Urothelium cell line (cell line): ENCODE measurements around the gene OSTN.
"Not testable (repeated sequence)": the region's sequence is repeated elsewhere in the genome, so short reads cannot be mapped to it uniquely, and the experiment has no call there.

Experiments
- DNase-seq: peaks from one replicate; pipeline ENCODE4 v3.0.0; 2011; ENCODE audit warnings: low spot score, mixed read lengths
- FAIRE-seq: peaks from 2 replicates; lab custom pipeline; 2011; peaks lifted over from hg19 to GRCh38; lab: Jason Lieb, UNC

Gene OSTN

DNA sequence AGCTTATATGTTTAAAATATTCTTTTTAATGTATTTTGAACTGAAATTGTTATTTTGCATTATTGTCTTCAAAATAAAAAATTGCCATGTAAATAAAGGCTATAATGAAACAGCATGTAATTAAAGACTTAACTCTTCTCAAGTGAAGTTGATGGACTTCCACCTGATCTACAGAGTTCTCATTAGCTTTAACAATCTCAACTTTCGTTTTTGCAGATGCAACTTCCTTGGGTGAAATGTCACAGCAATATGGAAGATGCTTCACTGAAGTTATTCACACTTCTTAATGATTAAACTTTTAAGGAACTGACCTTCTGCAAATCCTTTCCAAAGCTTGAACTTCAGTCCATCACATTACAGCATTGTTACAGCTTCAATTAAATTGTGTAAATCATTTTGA lies 63.6 kb downstream of the OSTN start:
- DNase-seq, result no peak
- FAIRE-seq, result no peak

DNA sequence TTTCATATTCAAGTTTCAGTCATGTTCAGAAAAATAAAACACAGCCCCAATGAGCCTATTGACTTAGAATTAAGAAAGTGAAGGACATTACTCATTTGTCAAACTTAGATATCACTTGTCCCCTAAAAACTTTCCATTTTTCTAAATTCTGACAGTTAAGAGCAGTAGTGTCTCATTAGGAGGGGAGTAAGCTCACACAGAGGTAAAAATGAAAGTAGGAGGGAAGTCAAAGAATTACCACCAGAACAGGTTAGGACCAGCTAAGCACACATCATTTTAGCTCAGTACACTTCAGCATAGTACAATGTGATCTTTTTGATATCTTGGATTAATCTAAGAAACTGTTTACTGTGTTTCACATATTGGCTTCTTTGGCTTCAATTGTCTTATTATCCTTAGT lies 64.3 kb downstream of the OSTN start:
- FAIRE-seq, result no peak

DNA sequence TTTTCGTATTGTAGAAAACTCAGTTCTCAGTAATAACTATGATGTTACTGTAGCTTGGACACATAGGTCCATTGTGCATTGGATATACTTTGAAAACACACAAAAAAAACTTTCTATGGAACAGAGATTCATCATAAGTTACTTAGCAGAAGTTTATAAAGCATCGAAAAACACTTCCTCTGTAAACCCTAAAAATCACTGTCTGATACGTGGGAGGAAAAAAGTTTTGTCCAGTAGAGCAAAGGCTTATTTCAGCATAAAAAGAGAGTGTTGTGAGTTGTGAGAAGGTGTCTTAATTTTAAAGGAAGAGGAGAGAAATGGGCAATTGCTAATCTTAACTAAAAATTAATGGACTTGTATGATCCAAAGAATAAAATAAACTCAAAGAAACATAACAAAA lies 64.8 kb downstream of the OSTN start:
- no peak for FAIRE-seq

More for the DNA sequence above, 64.3 kb downstream of the OSTN start:
- DNase-seq, result no peak

DNA sequence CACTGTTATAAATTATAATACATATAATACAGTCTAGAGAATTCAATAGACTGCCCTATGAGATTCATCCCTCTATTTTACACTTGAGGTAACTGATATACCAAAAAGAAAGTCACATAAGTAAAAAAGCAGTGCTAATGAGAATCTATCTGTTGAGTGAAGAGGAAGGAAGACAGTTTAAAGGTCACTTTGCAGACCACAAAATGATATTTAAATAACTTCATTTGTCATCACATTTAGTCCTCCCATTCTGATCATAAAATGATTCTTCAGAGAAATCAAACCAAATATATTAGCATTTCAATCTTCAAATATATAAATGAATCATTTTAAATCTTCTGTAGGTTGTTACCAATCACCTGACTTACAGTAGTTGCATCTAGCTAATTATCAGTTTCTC lies 69.7 kb downstream of the OSTN start:
- FAIRE-seq, result no peak

More for the DNA sequence above, 64.8 kb downstream of the OSTN start:
- DNase-seq, result no peak

DNA sequence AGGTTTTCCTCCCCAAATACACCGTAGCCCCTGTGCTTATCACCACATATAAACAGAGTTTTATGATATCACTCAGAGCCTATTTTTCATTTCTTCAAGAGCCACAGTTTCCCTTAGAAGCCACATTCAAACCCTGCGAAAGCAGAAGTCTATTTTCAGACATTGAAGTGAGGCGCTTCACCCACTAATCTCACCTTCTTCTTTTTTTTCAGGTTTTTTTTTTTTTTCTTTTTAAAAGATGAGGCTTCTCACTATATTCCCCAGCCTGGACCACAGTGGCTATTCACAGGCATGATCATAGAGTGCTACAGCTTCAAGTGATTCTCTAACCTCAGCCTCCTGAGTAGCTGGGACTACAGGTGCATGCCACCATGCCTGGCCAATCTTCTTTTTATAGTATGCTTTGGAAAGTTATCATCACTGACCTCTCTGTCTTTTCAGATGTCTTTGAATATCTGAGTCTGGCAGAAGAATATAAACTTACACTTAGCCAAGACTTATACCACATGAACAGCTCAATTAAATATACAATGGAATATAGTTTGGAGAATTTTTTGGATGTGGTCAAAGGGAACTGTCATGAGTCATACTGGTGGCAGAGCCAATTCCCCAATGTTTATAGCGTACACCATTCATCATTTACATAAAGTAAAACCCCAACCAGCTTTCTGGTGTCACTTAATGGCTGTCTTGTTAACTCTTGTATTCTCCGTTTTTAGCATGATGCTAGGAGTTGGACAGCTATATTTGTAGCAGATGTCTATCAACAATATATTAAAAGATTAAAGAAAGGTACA lies 70.4 kb downstream of the OSTN start:
- FAIRE-seq (no peak), DNase-seq (no peak)

More for the DNA sequence above, 69.7 kb downstream of the OSTN start:
- DNase-seq, result no peak

DNA sequence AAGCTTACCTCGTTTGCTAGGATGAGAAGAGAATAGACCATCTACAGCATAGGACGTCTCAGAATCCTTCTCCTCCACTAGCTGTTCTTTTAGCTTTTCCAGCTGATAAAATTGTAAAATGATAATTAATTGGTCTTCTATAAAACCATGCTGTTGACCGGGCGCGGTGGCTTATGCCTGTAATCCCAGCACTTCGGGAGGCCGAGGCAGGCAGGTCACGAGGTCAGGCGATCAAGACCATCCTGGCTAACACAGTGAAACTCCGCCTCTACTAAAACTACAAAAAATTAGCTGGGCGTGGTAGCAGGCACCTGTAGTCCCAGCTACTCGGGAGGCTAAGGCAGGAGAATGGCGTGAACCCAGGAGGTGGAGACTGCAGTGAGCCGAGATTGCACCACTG lies 76.2 kb downstream of the OSTN start:
- not testable (repeated sequence) for DNase-seq, FAIRE-seq

DNA sequence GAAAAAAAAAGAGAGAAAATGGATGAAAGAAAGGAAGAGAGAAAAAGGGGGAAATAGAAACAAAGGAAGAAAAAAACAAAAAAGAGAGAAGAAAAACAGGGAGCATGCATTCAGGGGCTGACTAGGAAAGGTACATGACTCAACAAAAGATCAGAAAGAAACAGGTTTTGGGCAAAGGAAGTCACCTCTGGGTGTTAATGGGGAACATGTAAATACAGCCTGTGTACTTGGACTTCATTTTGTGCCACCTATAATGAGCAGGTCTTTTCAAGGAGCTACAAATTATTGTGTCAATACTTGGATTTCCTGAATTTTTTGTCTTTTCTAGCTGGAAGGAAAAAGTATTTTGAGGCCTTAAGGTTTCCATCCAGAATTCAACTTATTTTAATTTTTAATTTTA lies 76.7 kb downstream of the OSTN start:
- DNase-seq (no peak), FAIRE-seq (no peak)

DNA sequence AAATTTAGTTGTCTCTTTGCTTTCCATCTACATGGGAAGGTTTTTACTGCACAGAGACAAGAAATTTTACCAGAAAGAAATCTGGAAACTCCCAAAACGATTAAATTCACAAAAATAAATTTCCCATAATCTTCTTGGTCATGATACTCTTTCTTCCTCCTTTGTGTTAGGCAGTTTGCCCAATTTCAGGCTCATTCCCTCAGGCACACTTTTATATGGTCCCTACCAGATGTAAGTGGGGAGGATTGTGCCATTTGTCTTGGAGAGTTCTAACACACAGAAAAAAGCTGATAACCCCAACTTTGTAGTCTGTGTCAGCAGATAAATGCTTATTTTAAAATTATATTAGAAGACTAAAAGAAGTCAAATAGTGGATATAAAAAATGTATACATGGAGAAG lies 81.1 kb downstream of the OSTN start:
- FAIRE-seq (no peak), DNase-seq (no peak)

DNA sequence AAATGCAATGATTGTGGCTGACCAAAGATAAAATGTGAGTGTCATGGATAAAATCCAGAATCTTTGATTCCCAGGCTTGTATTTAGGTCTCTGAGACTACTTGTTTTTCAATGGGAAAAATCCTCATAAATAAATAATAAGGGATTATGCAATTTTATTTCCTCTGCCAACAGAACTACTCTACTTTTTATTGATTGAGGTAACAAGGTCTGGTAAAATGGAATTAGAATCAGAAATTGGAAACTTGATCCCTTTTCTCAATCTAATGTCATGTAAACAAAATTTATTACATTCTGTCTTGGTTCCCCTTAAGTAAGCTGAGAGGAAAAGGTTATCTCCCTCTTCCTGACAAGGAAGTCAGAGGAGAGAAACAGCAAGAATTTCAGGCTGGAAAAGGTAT lies 81.8 kb downstream of the OSTN start:
- DNase-seq (no peak), FAIRE-seq (no peak)

DNA sequence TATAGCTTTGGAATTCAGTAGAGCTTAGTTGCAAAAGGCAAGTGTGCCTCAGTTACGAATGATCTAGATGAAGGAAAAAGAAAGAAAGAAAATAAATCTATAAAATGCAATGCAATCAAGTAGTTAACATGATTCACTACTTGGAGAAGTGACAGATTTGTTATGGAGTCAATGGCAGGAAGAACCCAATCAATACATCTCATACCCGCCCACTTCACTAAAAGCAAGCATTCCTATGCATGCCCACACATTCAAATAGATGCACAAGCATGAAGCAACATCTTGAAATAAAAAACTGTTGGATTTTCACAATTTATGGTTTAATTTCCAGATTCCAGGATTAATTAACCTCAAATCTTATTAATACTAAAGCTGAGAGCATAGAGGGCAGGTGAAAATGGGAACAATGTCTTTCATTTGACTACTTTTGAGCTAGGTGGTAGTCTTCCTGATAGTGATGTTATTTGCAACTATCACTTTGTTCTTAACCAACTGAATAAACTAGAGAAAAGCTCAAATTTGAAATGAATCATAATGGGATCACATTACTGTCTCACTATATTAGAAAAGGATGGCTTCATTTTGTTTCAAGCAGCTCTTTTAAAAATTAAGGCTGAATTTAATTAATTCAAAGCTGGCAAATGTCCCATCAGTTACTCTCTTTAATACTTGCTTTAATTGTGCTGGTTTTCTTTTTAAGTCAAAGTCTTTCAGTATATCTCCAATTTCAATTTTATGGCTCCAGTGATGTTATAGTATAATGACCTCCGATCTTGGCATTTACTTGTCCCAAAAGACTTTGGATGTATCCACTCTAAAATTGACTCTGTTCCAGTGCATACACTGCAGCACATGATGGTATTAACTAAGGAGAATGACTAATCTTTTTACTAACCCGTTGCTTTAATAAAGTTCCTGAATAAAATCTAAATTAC lies 83.5 kb downstream of the OSTN start:
- no peak for DNase-seq
- no peak for FAIRE-seq

DNA sequence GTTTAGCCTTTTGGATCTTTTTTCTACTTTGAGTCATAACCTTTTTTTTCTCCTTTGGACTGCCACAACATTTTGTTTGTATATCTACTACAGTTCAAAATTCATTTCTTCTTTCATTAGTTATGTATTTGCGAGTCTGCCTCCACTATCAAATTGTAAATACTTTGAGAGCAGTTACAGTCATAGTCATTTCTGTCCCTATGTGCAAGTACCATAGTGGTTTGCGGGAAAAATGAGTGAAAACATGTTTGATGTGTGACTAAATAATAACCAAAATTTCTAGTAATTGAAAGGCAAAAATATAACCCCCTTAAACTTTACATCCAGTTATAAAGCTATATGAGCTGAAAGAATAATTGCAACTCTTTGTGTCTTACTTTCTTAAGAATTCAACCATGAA lies 84.4 kb downstream of the OSTN start:
- DNase-seq, result no peak
- no peak for FAIRE-seq

DNA sequence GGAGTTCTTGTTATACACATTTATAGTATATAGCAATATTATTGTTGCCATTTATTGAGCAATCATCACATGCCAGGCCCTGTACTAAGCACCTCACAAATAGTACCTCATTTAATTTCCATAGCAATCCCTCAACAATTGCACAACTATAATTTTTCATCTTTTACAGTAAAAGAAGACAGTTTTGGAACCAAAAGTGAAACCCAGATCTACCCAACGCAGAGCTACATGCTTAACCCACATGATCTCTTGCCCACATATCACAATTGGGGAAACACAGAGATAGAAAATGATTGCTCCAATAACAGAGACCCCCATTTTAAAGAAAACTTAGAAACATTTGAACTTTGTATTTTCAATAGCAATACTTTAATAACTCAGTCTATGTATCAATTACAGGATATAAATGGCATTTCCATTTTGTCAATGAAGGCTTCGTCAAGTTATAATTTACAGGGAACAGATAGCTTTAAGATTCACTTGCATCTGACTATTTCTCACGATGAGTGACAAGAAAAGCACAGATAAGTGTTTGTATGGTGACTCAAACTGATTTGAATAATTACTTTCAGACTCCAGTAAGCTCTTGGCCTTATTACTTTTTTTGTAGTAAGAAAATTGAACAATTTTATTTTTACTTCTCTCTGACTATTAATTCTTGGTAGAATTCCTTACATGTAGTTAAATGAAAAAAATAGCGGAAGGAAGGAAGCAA lies 91.4 kb downstream of the OSTN start:
- FAIRE-seq (no peak), DNase-seq (no peak)

DNA sequence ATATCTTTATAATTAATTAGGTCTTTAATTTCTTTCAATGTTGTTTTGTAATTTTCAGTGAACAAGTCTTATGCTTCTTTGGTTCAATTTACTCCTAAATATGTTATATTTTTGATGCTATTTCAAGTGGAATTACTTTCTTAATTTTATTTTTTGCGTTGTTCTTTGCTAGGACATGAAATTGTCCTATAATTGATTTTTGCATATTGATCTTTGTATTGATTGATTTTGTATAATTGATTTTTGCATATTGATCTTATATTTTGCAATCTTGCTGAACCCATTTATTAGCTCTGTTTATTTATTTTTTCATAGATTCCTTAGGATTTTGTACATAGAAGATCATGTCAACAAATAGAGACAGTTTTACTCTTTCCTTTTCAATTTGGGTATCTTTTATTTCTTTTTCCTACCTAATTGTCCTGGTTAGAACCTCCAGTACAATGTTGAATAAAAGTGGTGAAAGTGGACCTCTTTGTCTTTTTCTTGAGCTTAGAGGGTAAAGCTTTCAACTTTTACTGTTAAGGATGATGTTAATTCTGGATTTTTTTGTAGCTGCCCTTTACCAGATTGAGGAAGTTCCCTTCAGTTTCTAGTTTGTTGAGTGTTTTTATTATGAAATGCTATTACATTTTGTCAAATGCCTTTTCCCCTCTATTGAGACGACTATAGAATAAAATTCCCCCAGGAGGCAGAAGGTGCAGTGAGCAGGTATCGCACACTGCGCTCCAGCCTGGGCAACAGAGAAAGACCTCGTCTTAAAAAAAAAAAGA lies 93.4 kb downstream of the OSTN start:
- no peak for FAIRE-seq

DNA sequence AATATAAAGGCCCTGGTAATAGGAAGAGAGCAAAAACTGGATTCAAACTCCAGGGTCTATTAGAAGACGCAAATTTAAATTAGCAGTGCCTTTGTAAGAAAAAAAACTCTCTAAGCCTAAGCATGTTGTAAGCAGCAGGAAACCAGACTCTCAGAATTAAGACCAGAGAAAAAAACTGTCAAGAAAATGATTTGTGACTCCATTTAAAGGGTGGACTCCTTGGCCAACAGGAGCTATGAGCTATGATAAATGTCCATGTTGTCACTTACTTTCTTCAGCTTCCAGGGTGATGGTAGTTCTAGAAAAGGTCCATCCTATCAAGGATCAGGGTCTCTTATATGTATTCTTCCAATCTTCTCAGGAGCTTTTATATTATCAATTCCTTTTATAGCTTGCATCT lies 95.2 kb downstream of the OSTN start:
- no peak for FAIRE-seq
- no peak for DNase-seq

More for the DNA sequence above, 93.4 kb downstream of the OSTN start:
- DNase-seq, result no peak

DNA sequence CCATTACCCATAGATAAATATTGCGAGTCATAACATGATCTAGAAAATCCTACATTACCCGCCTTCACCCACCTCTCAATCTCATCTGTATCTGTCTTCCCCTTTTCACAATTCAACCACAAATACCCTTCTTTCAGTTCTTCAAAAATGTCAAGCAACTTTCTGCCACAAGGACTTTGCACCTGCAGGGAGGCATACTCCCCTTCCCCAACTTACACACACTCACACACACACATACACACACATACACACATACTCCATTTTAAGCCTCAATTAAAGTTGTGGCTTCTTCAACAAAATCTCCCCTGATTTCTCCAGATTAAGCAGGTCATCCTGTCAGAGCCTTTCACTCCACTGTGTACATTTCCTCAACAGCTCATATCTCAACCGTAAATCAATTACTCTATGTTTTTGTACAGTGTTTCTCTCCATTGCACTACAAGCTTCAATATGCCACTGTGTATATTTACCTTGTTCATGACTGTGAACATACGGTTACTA lies 97.0 kb downstream of the OSTN start:
- DNase-seq, result no peak
- FAIRE-seq, result peak; percentile 55

DNA sequence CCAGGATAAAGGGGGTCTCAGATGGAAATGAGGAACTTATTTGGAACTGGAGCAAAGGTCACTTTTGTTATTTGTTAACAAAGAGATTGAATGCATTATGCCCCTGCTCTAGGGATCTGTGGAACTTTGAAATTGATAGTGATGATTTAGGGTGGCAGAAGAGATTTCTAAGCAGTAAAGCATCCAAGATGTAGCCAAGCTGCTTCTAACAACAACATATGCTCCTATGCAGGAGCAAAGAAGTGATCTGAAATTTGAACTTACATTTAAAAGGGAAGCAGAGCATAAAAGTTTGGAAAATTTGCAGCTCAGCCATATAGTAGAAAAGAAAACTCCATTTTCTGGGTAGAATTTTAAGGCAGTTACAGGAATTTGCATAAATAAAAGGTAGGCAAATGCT lies 99.8 kb downstream of the OSTN start:
- FAIRE-seq (no peak), DNase-seq (no peak)

DNA sequence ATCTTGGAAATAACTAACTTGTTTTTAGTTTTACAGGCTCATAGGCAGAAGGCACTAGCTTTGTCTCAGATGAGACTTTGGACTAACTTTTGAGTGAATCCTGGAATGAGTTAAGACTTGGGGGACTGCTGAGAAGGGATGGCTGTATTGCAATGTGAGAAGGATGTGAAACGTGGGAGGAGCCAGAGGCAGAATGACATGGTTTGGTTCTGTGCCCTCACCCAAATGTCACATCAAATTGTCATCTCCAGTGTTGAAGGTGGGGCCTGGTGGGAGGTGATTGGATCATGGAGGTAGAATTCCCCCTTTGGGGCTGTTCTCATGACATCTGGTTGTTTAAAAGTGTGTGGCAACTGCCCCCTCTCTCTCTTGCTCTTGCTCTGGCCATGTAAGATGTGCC lies 101.4 kb downstream of the OSTN start:
- FAIRE-seq (no peak), DNase-seq (no peak)

DNA sequence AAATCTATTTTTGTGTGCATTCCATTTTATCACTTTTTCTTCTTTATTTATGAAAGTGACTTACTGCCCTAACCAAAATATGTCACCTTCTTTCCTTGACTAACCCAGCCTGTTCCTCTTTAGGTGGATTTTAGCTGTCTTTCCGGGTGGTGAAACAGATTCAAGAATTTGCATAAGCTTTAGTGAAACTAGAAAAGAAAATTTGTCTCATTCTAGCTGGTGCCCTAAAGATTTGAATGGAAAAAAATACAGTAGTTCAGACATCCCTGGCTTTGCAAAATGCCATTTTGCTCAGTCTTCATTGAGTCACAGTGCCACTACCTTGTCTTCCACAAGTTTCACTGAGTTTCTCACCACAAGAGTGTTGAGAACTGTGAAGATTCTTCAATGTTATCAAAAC lies 102.0 kb downstream of the OSTN start:
- no peak for DNase-seq
- no peak for FAIRE-seq

DNA sequence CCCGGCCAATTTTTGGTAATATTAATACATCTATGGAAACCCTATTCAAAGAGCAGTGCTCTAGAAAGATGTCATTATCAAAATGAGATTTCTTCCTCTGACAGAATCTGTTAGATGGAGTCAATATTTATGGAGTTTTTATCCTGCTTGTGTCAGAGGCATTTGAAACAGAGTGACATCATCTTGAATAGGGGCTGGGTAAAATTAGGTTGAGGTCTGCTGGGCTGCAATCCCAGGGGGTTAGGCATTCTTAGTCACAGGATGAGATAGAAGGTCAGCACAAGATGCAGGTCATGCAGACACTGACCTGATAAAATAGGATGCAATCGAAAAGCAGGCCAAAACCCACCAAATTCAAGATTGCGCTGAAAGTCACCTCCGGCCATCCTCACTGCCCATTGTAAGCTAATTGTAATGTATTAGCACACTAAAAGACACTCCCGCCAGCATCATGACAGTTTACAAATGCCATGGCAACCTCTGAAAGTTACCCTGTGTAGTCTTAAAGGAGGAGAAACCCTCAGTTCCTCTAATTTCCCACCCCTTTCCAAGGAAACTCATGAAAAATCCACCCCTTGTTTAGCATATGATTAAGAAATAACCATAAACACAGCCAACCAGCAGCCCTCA lies 102.9 kb downstream of the OSTN start:
- FAIRE-seq, result no peak
- no peak for DNase-seq

DNA sequence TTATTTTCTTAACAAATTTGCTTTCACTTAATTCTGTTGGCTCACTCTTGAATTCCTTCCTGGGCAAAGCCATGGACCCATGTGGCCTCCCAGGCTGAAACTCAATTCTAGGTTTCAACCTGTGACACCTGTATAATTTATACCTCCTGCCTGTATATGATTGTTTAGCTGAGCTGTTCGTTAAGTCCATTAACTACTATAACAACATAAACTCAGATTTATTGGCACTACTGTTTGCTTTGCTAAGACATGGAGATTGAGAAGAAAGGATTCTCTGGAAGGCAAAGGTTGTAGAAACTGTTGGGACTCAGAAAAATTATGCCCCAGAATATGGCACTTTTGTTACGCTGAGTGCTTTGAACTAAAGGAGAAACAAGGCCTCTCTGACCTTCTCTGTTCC lies 103.4 kb downstream of the OSTN start:
- no peak for FAIRE-seq
- no peak for DNase-seq
